H1 (cell line): ENCODE measurements around the gene TSC1. TPM values are rescaled to one million over a fixed set of nuclear protein-coding genes. Genes with fewer than 3 reads are reported as not detected.

Experiments used
- CTCF ChIA-PET: fragments of 300-600 bp; sonication (Branson Sonifier 250); formaldehyde crosslinking; loops from one replicate; lab custom pipeline; 2021; ENCODE audit not compliant: partially characterized antibody; lab: Charles Lee
- POLR2A ChIA-PET: fragments of 300-600 bp; sonication (Branson Sonifier 250); formaldehyde crosslinking; loops from one replicate; lab custom pipeline; 2021; ENCODE audit warnings: inconsistent platforms; ENCODE audit not compliant: partially characterized antibody; lab: Charles Lee
- DNase-seq, 2 experiments: peaks; one replicate each; pipeline versions ENCODE4 v3.0.0 to v3.0.0-alpha.2; 2010 to 2022; ENCODE audit warnings: low spot score in 2 of 2, low read depth in 1 of 2, mixed read lengths in 1 of 2
- FAIRE-seq: peaks from 2 replicates; lab custom pipeline; 2011; peaks lifted over from hg19 to GRCh38; lab: Jason Lieb, UNC
- H2AFZ ChIP-seq: 2 replicates; pipeline ENCODE4 v1.8.1; 2012; ENCODE audit warnings: low read length, inconsistent platforms
- H2AK5ac ChIP-seq: 2 replicates; pipeline ENCODE4 v1.6.1; 2013; ENCODE audit warnings: low read depth, low read length
- H2BK120ac ChIP-seq: replicated peaks from 2 replicates; pipeline ENCODE3; 2013; ENCODE audit warnings: low read depth, low read length, inconsistent platforms
- H2BK12ac ChIP-seq: 2 replicates; pipeline ENCODE4 v1.6.1; 2013; ENCODE audit warnings: low read depth, low read length
- H2BK15ac ChIP-seq: 2 replicates; pipeline ENCODE4 v1.6.1; 2013; ENCODE audit warnings: low read length
- H2BK20ac ChIP-seq: 2 replicates; pipeline ENCODE4 v1.6.1; 2013; ENCODE audit warnings: low read length
- H2BK5ac ChIP-seq: 2 replicates; pipeline ENCODE4 v1.6.1; 2013; ENCODE audit warnings: low read depth, low read length
- H3K14ac ChIP-seq: 2 replicates; pipeline ENCODE4 v1.6.1; 2013; ENCODE audit warnings: inconsistent platforms; ENCODE audit not compliant: insufficient read length
- H3K18ac ChIP-seq: 2 replicates; pipeline ENCODE4 v1.6.1; 2013; ENCODE audit warnings: low read length; ENCODE audit errors: extremely low read depth
- H3K23ac ChIP-seq: 2 replicates; pipeline ENCODE4 v1.6.1; 2013; ENCODE audit warnings: inconsistent platforms; ENCODE audit not compliant: insufficient read length
- H3K23me2 ChIP-seq: 2 replicates; pipeline ENCODE4 v1.6.1; 2013; ENCODE audit warnings: low read depth, low read length
- H3K27ac ChIP-seq: 2 replicates; pipeline ENCODE4 v1.6.1; 2011; ENCODE audit warnings: low read depth, low read length, inconsistent platforms
- H3K27me3 ChIP-seq, 4 experiments: replicated peaks in 1 of 4; 1 replicate in 1 of 4; 2 replicates in 3 of 4; pipeline versions ENCODE4 v1.6.1 to v1.8.1; 2011 to 2013; ENCODE audit warnings: low read length in 3 of 4, mild to moderate bottlenecking in 3 of 4, inconsistent platforms in 2 of 4, mixed read lengths in 2 of 4, moderate library complexity in 1 of 4; ENCODE audit not compliant: control insufficient read depth in 3 of 4, insufficient read depth in 3 of 4; ENCODE audit errors: extremely low read depth in 1 of 4
- H3K36me3 ChIP-seq, 4 experiments: 2 replicates each; pipeline versions ENCODE4 v1.6.1 to v1.8.1; 2011 to 2013; ENCODE audit warnings: mild to moderate bottlenecking in 4 of 4, low read length in 3 of 4, moderate library complexity in 2 of 4, control low read depth in 1 of 4, inconsistent platforms in 1 of 4; ENCODE audit not compliant: insufficient read depth in 4 of 4, control insufficient read depth in 2 of 4
- H3K4ac ChIP-seq: replicated peaks from 2 replicates; pipeline ENCODE3; 2013; ENCODE audit warnings: low read length, low read depth, mixed read lengths, inconsistent platforms; ENCODE audit not compliant: insufficient read length
- H3K4me1 ChIP-seq, 4 experiments: replicated peaks in 1 of 4; 1 replicate in 1 of 4; 2 replicates in 3 of 4; pipeline versions ENCODE4 v1.6.1 to v1.8.1; 2011 to 2013; ENCODE audit warnings: low read length in 3 of 4, inconsistent platforms in 2 of 4, mixed read lengths in 1 of 4; ENCODE audit not compliant: insufficient read depth in 4 of 4, control insufficient read depth in 3 of 4
- H3K4me2 ChIP-seq, 2 experiments: 2 replicates each; pipeline versions ENCODE4 v1.6.1 to v1.8.1; 2011 to 2013; ENCODE audit warnings: low read depth in 2 of 2, low read length in 2 of 2, control low read depth in 1 of 2, inconsistent platforms in 1 of 2, mild to moderate bottlenecking in 1 of 2; ENCODE audit not compliant: insufficient read depth in 1 of 2
- H3K4me3 ChIP-seq, 4 experiments: fragments of 200-600, 300-600 bp in 1 of 4; sonication (generic), shearing (Covaris generic), sonication (Bioruptor Twin) in 1 of 4; 2 replicates each; pipeline versions ENCODE4 v1.5.1 to v1.8.1; 2011 to 2016; ENCODE audit warnings: low read length in 4 of 4, low read depth in 3 of 4, control low read depth in 2 of 4, inconsistent platforms in 2 of 4, mild to moderate bottlenecking in 2 of 4, mixed read lengths in 1 of 4, moderate library complexity in 1 of 4; ENCODE audit not compliant: insufficient read depth in 2 of 4; ENCODE audit errors: extremely low read depth in 1 of 4
- H3K56ac ChIP-seq: replicated peaks from 2 replicates; pipeline ENCODE3; 2013; ENCODE audit warnings: low read depth, mild to moderate bottlenecking, mixed read lengths, low read length, inconsistent platforms; ENCODE audit not compliant: insufficient read length
- H3K79me1 ChIP-seq: 2 replicates; pipeline ENCODE4 v1.6.1; 2013; ENCODE audit warnings: low read depth, low read length, control low read depth
- H3K79me2 ChIP-seq, 2 experiments: 2 replicates each; pipeline versions ENCODE4 v1.6.1 to v1.8.1; 2012 to 2013; ENCODE audit warnings: low read length in 2 of 2, mild to moderate bottlenecking in 2 of 2, inconsistent platforms in 1 of 2; ENCODE audit not compliant: insufficient read depth in 2 of 2, control insufficient read depth in 1 of 2
- H3K9ac ChIP-seq, 4 experiments: replicated peaks in 1 of 4; 1 replicate in 1 of 4; 2 replicates in 3 of 4; pipeline versions ENCODE4 v1.6.1 to v1.8.1; 2011 to 2013; ENCODE audit warnings: low read depth in 3 of 4, low read length in 3 of 4, control low read depth in 2 of 4, mild to moderate bottlenecking in 2 of 4, moderate library complexity in 2 of 4, inconsistent platforms in 1 of 4; ENCODE audit errors: extremely low read depth in 1 of 4
- H3K9me3 ChIP-seq, 2 experiments: 2 replicates each; pipeline versions ENCODE4 v1.6.1 to v1.8.1; 2012 to 2013; ENCODE audit warnings: mild to moderate bottlenecking in 2 of 2, moderate library complexity in 2 of 2, control low read depth in 1 of 2, inconsistent platforms in 1 of 2, low read depth in 1 of 2, low read length in 1 of 2, mixed read lengths in 1 of 2; ENCODE audit not compliant: insufficient read depth in 2 of 2
- H4K20me1 ChIP-seq, 2 experiments: replicated peaks in 1 of 2; 2 replicates each; pipeline versions ENCODE3 to v1.8.1; 2011 to 2013; ENCODE audit warnings: inconsistent platforms in 2 of 2, low read length in 2 of 2, mild to moderate bottlenecking in 1 of 2; ENCODE audit not compliant: insufficient read depth in 2 of 2, control insufficient read depth in 1 of 2
- H4K5ac ChIP-seq: 2 replicates; pipeline ENCODE4 v1.6.1; 2013; ENCODE audit warnings: low read length, low read depth, mixed read lengths, inconsistent platforms; ENCODE audit not compliant: insufficient read length
- H4K8ac ChIP-seq: 2 replicates; pipeline ENCODE4 v1.8.0; 2013; ENCODE audit warnings: mild to moderate bottlenecking, moderate library complexity, low read length, inconsistent platforms; ENCODE audit not compliant: insufficient read depth; ENCODE audit errors: extremely low read depth
- H4K91ac ChIP-seq: replicated peaks from 2 replicates; pipeline ENCODE3; 2013; ENCODE audit warnings: low read length, mixed read lengths, inconsistent platforms; ENCODE audit not compliant: insufficient read length
- CBX8 ChIP-seq: fragments of 300-800, 300-1000 bp; sonication (generic); IDR thresholded peaks from 2 replicates; pipeline ENCODE4 v1.7.1; 2016; ENCODE audit warnings: low read depth, low read length, borderline replicate concordance
- CTBP2 ChIP-seq: IDR thresholded peaks from 2 replicates; pipeline ENCODE4 v1.7.0; 2011; ENCODE audit warnings: borderline replicate concordance, mild to moderate bottlenecking, moderate library complexity, mixed read lengths, low read length; ENCODE audit not compliant: insufficient read depth, insufficient read length
- KDM4A ChIP-seq: IDR thresholded peaks from one replicate; pipeline ENCODE4 v1.7.1; 2012; ENCODE audit warnings: low read depth, mild to moderate bottlenecking, moderate library complexity, low read length, inconsistent platforms; ENCODE audit not compliant: severe bottlenecking
- SP2 ChIP-seq: IDR thresholded peaks from 2 replicates; pipeline ENCODE4 v1.6.1; 2012; ENCODE audit warnings: mild to moderate bottlenecking, low read length, inconsistent platforms
- TAF1 ChIP-seq: IDR thresholded peaks from 2 replicates; pipeline ENCODE4 v1.6.1; 2011; ENCODE audit warnings: mild to moderate bottlenecking, low read depth, low read length
- TAF7 ChIP-seq: optimal IDR thresholded peaks from 2 replicates; pipeline ENCODE3; 2011; ENCODE audit warnings: low read depth, mild to moderate bottlenecking, inconsistent platforms, low read length, moderate library complexity, borderline replicate concordance
- YY1 ChIP-seq: IDR thresholded peaks from 2 replicates; pipeline ENCODE4 v1.6.1; 2011; ENCODE audit warnings: low read depth, mild to moderate bottlenecking, low read length
- WGBS, 2 experiments: shearing (Covaris generic) in 1 of 2; methylation state at CpG; one replicate each; pipeline versions ENCODE4 v1.1.6 to v1.1.7; 2013 to 2015; ENCODE audit warnings: low lambda C conversion rate in 2 of 2, mixed read lengths in 2 of 2, inconsistent platforms in 1 of 2, low coverage in 1 of 2, missing lambda C conversion rate in 1 of 2; ENCODE audit not compliant: insufficient replicate concordance in 2 of 2, insufficient coverage in 1 of 2, insufficient read length in 1 of 2; ENCODE audit errors: extremely low coverage in 1 of 2, missing lambda C conversion rate in 1 of 2; 5-methylcytosine and 5-hydroxymethylcytosine counted together
- polyA plus RNA-seq, 7 experiments: library from polyadenylated mRNA; depleted of rRNA in 3 of 7; stranded (reverse) in 5 of 7; unstranded in 2 of 7; fragments of >200 nt in 5 of 7; fragments of 200-250 nt in 2 of 7; gene quantifications; 1 replicate in 5 of 7; 2 replicates in 1 of 7; 4 replicates in 1 of 7; pipeline versions ENCODE4 v1.2.1 to v1.2.3, GENCODE V29; 2011 to 2013; ENCODE audit warnings: missing spikeins in 2 of 7, mixed read lengths in 2 of 7
- total RNA-seq: library from RNA; stranded (reverse); fragmentation: NEBNext Ultra II Directional; extraction: Animal tissue kit (Norgen Biotek cat#: 25700); gene quantifications from 2 replicates; pipeline ENCODE4 v1.2.1, GENCODE V29; 2021

Gene TSC1
- total and polyA plus RNA-seq, 2 of the 8 experiments (the other 6 are each of a cell fraction or from before 2014, with no cell fraction given): 37.2 to 46.0 TPM

DNA sequence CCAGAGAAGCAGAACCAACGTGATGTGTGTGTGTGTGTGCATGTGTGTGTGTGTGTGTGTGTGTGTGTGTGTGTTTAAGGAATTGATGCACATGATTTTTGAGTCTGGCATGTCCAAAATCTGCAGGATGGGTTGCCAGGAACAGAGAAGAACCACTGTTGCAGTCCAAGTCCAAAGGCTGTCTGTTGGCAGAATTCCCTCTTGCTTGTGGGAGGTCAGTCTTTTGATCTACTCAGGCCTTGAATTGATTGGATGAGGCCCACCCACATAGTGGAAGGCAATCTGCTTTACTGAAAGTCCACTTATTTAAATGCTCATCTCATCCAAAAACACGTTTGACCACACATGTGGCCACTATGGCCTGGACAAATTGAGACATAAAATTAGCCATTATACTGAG, 11.4 kb upstream of the TSC1 start:
- Histone ChIP-seq H3K4me1 (no peaks in the 10 kb centered on the region), H2AFZ (no peak overlapping the region), H3K9me3 (no peaks in the 10 kb centered on the region), H2BK20ac (no peak overlapping the region), H3K56ac (no peak overlapping the region), H3K4ac (no peak overlapping the region), H2BK5ac (no peak overlapping the region), H3K79me2 (no peaks in the 10 kb centered on the region), H2AK5ac (no peak overlapping the region), H3K18ac (no peak overlapping the region), H3K4me3 (no peak overlapping the region), H3K79me1 (no peaks in the 10 kb centered on the region), H3K27ac (no peak overlapping the region), H2BK15ac (no peak overlapping the region), H4K8ac (no peak overlapping the region), H3K9ac (no peak overlapping the region), H2BK12ac (no peak overlapping the region), H3K4me2 (no peak overlapping the region), H2BK120ac (no peak overlapping the region), H3K14ac (no peak overlapping the region), H3K36me3 (no peaks in the 10 kb centered on the region), H4K20me1 (no peaks in the 10 kb centered on the region), H3K23ac (no peak overlapping the region), H4K5ac (no peak overlapping the region), H3K27me3 (no peaks in the 10 kb centered on the region), H3K23me2 (no peaks in the 10 kb centered on the region), H4K91ac (no peak overlapping the region)
- POLR2A ChIA-PET: interaction anchor here (0.8 to 1.6 kb wide), 2 partner anchors 10 to 81 kb away, joined by 3 to 4 read pairs; no protein-coding TSS in a partner anchor
- DNase-seq: no peak
- CTCF ChIA-PET: interaction anchor here (1.1 to 1.2 kb wide), 2 partner anchors 16 to 26 kb away, joined by 3 read pairs; no protein-coding TSS in a partner anchor
- no peak for FAIRE-seq
- no peak for TF ChIP-seq KDM4A
- TF ChIP-seq SP2: no peak
- no peak for TF ChIP-seq CTBP2
- TF ChIP-seq TAF7: no peak
- TF ChIP-seq YY1: no peak
- no peak for TF ChIP-seq CBX8
- TF ChIP-seq TAF1: no peak
- WGBS, 2 experiments: 80% methylated on average over 2 of the region's 2 CpGs; no CpG with 5 or more reads in 1 of the 2 experiments
